Measurements from ENCODE around the gene PPFIBP1.

PPFIBP1 gene

DNA sequence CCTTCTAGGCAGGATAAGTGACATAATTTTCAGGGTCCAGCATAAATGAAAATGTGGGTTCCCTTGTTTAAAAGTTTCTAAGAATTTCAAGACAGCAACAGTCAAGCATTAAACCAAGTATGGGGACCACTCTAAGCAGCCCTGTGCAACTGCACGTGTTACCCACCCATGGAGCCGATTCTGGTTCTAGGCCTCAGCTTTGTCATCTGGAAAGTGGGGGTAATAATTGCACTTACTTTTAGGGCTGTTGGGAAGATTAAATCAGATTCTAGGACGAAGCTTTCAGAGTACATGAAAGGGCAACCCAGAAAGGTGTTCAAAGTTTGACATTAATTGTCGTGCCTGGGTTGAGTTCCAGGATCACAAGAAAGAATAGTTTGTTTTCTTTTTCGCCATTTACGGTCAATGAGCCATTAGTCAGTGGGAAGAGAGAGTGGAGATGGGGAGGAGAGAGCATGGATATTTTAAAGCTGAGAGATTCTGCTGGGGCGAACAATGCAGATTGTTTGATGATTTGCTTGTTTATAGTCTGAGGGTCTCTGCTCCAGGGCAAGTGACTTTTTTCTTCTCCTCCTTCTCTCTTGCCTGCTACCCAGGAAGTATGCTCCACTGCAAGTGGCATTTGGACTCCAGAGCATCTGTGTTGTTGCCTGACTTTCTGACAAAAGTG lies 10.7 kb upstream of the PPFIBP1 start:
- DNase-seq (ENCODE audit: low read depth) = no peak

DNA sequence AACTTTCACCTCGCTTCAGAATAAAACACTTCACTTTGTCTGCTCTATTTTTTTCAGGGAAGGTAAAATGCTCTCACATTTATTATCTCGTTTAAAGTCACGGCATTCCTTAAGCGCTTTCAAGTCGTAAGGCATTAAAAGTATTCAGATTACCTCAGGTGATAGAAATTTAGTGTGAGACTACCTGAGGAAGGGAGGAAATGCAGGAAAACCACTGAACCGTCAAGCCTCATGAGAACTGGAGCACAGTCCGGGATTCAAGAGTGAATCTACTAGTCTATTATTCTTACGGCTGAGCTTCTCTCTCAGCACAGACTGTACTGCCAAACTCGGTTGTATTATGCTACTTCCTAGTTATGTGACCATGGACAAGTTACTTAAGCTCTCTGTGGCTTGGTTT lies 8.3 kb upstream of the PPFIBP1 start:
- DNase-seq (ENCODE audit: low read depth) = no peak

DNA sequence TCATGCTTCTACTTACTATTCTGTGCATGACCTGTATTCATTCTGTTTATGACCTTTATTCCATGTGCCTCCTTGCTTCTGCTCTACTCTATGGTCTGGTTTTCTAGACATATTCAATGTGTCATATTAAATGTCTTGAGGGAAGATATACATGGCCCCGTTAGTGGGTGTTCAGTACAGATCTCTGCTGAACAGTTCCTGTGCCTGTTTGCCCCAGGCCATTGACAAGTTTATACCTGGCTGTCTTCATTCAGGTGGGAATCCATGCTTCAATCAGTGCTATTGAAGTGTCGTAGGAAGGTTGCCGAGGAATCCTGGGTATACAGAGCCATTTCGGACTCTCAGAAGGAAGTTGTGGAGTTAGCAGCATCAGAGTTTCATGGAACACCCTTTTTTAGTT lies 7.4 kb upstream of the PPFIBP1 start:
- DNase-seq (ENCODE audit: low read depth) = no peak

DNA sequence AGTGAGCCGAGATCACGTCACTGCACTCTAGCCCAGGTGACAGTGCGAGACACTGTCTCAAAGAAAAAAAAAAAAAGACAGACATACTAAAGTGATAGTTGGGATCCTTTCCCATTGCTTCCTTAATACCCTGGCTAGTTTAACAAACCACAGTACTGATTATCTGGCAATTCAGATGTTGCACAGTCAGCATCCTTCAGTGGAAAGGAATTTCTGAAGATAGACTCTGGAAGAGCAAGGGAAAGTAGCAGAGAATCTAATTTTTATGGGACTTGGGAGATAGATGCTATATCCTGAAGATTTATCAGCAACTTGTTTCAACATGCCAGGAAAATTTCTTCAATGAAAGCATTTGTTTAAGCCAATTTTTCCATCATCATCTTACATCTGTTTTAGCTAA lies 6.5 kb upstream of the PPFIBP1 start:
- no peak for DNase-seq (ENCODE audit: low read depth)

DNA sequence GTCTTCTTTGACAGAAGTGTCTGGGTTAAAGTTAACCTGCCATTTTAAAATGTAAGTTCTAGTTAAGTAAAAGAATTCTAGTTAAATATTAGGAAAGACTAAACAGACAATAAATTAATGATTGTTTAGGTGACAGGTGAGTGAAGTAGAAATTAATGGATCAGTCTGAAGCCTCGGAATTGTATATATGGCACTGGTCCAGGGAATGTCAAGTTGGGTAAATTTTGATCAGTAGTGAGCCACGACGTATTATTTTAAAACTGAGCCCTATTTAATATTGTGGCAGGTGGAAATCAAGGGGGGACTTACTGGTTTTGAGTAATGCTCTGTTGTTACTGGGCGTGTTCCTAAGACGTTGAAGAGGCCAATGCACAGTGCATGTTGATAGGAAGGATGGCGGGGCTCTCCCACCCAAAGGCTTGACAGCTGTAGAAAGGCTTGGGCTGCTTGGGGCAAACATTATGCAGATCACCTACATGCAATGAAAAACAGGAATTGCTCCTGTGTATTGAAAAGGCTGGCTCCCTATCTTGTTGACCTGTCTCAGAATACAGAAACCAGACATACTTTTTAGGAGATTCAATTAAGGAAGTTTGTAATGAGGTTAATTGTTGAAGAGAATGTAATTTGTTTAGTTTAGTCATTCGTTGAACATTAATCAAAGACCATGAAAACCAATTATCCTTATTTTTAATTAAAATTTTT lies 5.9 kb upstream of the PPFIBP1 start:
- no peak for DNase-seq (ENCODE audit: low read depth)

DNA sequence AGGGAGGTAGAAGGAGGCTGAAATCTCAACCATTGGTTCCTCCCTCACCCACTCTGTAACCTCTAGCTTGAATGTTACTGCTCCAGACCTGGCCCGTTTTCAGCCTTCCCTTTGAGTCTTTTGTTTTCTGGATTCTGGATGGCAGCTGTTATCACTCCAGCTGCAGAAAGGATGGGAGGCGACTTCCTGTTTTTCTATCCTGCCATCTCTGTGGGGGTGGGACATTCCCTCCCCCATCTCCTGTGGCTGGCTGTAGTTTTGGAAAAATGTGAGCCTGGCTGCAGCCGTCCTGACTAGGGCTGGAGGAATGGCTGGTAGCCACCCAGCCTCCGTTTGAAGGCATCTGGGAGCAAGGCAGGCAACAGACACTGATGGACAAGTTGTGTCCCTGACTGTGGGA lies 2.9 kb upstream of the PPFIBP1 start:
- no peak for DNase-seq (ENCODE audit: low read depth)

DNA sequence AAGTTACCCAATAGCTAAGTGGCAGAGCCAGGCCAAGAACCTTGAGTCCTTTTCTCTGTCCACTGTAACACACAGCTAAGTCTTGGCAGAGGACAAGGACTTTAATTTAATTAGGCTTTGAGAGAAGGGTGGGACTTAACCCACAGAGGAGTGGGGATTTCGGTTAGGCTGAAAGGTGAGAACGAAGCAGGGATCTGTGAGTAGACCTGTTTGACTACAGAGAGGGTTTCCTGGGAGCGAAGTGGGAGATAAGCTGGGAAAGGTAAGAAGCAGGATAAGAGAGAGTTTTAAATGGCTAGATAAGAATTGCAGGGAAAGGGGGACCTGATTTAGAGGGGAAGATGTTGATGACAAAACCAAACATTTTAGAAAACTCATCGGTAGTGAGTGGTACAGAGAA lies 2.0 kb upstream of the PPFIBP1 start:
- DNase-seq (ENCODE audit: low read depth) = no peak

DNA sequence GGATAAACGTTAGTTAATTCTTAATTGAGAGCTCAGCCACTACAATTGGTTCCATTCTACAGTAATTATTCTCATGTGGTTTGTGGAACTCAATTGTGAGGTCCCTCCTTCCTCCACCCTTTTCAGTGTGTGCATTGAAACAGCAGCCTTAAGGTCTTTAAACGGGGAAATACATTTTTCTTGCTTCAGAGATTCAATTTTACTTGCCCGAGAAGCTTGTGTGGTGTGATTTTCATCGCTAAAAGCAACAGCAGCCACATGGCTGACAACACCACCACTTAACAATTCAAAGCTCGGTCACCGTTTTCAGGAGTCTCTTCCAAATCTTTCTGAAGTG lies 733 bp upstream of the PPFIBP1 start:
- DNase-seq (ENCODE audit: low read depth) = no peak

DNA sequence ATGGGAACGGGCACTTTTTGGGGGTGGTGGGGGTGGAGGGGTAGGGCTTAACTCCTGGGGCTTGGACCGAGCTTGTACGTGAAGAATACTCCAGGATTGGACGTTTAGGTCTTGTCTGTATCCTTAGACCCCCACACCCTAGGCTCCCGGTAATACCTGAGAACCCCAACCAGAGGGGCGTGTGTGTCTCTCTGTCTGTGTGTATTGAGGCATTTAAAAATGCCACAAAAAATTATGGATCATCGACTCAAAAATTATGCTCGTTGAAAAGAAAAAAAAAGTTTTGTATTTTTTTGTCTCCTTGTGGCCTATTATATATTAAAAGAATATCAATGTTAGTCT lies 459 bp downstream of the PPFIBP1 start:
- no peak for DNase-seq (ENCODE audit: low read depth)

DNA sequence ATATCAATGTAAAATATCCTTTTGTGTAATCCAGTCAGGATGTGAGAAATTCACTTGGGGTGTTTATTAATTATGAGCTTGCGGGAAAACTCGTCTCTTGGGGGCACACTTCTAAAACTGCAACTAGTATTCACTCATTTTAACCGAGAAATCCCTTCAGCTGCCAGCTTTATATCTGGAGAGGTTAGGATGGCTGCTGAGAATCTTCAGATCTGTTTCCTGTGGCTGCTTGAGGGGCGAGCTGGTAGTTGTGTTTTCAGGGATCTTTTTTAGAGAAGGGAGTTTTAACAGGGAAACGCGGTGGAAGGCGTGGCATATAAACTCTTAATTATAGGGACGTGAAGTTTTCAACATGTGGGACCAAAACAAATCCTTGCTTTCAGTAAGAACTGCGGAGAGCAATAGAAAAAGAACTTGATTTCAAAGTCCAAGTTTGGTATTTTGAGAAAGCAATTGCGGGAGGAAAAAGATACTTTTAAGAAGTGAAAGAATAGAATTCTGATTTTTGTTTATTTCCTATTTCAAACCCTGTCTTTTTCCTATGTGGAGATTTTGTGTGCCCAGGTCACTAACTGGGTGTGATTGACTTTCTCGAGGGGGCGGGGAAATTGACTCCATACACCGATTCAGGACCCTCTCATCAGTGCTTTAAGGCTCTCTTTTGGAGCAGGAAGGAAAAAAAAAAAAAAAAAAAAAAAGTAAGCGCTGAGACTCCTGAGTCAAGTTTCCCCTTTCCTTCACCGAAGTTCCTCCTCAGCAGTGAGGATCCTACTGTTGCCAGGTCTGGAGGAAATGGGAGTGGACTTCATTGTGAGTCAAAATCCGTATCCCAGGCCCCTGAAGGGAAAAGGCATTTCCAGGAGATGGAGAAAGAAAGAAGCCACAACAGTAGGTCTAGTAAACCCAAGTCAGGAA lies 1.1 kb downstream of the PPFIBP1 start:
- no peak for DNase-seq (ENCODE audit: low read depth)

DNA sequence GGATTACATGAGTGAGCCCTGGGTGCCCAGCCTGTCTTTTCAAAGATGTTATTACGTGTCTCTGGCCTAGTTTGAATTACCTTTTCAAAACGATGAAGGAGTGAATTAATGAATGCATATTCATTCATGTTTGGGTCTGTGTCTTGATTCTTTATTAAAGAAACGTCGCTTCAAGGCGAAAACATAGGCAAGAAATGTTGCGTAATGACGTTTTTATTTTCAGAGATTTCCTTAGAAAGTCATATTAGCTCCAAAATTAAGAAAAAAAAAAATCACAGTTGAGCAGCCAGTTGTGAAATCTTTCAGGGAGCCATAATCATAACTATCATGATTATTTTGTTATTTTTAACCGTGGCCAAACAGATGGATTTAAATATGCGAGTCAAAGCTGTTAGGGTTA lies 3.5 kb downstream of the PPFIBP1 start:
- no peak for DNase-seq (ENCODE audit: low read depth)

DNA sequence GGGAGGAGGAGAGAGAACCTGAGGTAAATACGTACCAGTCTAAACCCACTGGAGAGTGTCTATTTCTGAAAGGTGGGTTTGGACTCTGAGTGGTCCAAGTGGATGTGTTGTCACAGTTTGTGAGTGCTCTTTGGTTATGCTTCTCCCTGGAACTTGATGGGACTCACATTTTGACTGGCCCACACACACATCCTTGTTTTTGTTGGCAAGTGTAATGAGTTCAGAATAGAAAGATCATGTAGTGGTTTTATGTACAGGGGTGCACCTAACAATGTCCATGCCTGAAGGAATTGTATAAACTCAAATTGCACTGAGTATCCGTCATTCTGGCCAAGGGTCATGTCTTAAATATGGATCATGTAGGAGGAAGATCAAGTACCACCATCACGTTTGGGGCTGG lies 4.8 kb downstream of the PPFIBP1 start:
- no peak for DNase-seq (ENCODE audit: low read depth)

DNA sequence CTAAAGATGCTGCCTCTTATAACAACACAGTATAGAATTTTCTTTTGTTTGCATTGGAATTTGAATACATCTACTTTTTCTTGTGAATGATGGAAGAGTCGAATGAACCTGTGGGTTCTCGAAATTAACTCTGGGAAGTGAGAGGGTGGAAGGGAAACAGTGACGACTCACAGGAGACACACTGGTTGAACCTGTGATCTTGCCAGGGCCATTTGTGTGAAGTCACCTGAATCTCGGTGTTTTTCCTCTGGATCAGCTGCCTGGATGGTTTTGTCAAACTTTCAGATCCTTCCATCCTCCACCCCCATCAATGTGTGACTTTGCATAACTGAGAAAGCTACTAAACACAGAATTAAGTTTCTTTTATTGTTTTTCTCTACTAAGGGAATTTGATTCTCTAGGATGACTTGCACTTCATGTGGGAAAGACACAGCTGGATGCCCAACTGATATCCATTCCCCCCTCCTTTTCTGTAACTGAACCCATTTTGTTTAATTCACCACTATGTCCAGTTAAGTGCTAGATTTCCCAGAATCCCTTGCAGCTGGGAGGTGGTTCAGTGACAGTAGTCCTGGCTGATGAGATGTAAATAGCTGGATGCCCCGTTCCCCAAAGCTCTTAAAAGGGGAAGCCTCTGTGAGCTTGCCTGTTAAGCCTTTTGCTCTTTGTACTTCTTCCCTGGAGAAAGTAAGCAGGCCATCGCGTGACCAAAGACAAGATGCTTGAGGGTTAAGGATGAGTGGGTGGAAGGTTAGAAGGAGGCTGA lies 6.3 kb downstream of the PPFIBP1 start:
- DNase-seq (ENCODE audit: low read depth) = no peak

DNA sequence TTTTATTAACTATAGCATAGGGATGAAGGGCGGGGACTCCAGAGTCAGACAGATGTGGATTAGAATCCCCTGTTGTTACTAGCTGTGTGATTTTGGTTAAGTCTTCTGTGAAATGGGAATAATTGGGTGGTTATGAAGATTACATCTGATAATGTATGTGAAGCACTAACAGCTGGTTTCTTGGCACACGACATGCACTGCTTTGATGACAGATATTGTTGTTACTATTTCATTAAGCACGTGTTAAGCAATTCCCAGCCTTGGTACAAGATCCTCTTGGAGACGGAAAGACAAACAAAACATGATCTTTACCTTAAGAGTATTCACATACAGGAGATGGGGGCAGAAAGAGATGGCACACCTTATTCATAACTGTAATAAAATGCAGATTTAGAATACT lies 7.9 kb downstream of the PPFIBP1 start:
- no peak for DNase-seq (ENCODE audit: low read depth)

DNA sequence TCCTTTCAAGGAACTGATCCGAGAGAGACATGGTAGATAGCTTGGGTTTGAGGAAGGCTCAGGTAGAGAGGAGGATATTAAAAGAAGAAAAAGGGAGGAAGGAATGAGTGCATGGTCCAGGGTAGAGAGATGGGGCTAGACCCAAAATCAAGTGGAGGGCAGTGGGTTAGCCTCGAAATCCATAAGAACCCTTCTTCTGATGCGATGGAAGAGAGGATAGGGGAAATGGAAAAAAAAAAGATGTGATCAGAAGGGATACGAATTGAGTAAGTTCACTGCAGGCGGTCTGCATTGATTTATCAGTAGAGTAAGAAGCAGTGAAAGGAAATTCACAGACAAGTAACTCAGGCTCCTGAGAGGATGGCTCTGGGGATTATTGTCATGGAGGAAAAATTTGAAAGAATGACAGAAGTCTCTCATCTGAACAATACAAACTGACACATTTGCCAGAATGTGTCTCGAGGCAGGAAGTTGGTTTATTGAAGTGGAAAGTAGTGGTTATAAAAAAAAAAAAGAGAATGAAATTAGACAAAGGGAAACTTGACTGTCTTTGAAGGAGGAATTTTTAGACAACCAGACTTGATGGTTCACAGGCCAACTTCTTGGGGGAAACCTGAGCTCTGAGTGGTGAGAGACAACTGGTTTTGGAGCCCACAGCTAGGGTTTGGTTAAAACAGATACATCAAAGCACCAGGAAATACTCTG lies 10.2 kb downstream of the PPFIBP1 start:
- no peak for DNase-seq (ENCODE audit: low read depth)

DNA sequence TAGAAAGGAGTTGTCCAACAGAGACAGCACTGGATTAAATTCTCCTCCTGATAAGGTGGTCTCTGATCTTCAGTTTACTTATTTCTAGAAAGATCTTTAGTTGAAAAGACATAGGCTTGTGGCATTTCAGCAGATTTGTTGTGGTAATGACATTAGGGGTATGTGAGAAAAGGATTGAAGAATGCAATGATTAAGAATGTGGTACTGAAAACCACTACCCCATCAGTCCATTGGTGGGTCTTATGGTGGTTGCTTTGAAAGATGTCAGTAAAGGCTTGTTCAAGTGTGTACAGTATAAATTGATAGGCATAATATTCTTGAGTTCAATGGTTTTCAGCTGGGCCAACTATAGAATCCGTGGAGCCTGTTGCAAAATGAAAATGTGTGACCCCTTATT lies 10.8 kb downstream of the PPFIBP1 start:
- DNase-seq (ENCODE audit: low read depth) = no peak

DNA sequence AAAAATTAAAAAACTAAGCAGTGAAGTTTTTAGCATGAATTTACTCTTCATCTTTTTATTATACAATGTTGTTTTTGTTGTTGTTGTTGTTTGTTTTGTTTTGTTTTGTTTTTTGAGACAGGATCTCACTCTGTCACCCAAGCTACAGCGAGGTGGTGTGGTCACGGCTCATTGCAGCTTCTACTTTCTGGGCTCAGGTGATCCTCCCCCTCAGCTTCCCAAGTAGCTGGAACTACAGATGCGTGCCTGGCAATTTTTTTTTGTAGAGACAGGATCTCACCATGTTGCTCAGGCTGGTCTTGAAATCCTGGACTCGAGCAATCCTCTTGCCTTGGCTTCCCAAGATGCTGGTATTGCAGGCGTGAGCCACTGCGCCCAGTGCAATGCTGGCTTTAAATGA lies 11.3 kb downstream of the PPFIBP1 start:
- DNase-seq (ENCODE audit: low read depth) = no peak

DNA sequence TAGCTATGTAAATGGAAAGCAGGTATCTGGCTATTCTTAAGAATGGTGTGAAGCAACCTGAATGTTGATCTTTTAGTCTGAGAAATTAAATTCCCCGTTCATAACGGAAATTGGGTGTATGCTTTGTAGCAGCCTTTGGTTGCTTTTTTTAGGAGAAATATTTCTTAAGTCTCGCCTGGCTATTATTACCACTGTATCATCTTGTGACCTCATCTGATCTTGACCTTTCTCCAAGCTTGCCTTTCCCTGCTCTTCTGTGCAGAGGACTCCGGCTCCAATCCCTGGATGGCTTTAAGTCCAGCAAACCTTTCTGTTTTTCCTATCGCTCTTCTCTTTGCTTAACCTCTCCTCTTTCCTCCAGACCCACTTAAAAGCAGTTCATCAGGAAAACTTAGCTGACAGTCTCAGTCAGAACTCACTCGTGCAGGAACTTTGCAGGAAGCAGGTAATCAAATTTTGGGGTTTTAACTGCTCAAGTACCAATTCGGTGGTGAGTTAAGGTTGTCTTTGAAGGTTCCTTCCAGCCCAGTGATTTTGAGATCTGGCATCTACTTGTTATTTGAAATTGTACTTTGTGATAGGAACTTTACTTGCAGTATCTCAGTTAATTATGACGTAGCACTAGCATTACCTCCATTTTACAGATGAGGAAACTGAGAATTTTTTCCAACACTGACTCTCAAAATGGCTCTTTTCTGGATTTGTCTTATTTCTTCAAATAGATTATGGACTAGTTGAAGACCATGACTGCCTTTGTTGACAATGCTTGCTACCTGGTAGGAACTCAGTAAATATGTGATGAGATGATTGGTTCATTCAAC lies 14.1 kb downstream of the PPFIBP1 start:
- DNase-seq (ENCODE audit: low read depth) = no peak

DNA sequence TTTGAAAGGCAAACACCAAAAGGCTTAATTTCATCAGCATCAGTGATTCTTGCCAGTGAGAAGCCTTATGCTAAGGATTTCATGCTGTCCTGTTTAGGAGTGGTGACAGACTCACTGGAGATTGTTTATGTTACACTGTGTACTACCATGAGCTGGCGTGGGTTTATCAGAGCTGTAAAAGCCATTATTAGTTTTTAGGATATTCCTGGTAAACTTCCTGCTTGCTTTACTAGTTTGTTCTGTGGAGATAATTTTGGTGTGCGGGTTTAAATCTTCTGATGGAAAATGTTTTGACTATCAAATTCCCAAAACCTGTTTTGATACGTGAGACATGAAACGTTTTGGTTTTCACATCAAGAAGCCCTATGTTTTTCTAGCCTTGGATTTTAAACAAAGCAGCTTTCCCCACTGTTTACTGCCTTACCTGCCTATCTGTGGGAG lies 15.2 kb downstream of the PPFIBP1 start:
- no peak for DNase-seq (ENCODE audit: low read depth)

DNA sequence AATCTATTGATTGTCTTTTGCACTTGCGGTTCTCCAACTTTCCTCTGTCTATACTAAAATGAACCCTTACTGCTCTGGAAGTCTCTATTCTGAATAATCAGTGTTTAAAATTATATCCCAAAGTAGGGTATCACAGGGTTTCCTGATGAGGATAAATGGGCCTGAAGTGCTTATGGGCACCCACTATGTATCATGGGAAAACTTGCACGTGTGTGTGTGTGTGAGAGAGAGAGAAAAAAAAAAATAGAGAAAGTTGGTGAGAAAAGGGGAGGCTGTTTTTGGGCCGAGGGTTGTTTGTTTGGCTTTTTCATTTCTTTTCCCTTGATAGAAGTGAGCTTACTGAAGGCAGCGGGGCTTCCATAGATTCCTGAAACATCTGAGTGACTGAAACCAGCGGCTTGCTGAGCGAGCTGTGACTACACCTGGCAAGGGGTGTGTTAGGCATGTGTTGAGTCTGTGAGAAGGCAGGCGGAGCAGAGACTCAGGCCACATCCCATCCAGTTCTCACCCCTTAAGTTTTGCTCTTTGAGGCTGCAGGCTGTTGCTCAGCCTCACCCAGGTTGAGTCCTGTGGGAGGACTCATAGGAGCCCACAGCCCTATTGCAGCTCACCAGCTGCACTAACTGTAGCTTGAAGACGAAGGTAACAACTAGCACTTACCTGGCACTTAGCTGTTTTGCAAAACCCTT lies 17.2 kb downstream of the PPFIBP1 start:
- no peak for DNase-seq (ENCODE audit: low read depth)
